Stimulated activated CD8-positive, alpha-beta memory T cell treated with anti-CD3 and anti-CD28 coated beads, Interleukin-2, amount 100 ng/mL, for 48 hours (primary cell): Measurements from ENCODE around the gene SESN1.

Experiments used
- DNase-seq, 2 donors: peaks; one replicate each; pipeline ENCODE4 v3.0.0-alpha.2; 2020; ENCODE audit warnings: low read depth in 2 of 2

The SESN1 gene

DNA sequence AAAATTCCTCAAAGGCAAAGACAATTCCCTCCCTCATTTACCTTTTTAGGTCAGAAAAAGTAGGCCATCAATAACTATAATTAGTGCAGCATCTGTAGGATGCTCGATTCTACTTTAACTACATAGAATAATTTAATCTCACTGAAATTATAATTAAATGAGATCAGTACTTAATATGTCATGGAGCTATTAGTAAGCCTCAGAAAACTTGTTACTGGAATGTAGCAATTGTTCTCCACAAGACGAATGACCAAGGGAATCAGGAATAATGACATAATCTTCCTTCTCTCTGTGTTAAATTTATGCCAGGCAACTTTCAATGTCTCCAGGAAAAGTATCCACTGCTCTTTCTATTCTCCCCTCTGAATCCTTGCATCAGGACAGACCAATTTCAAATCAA lies 34.1 kb downstream of the SESN1 start:
- no peak for DNase-seq

DNA sequence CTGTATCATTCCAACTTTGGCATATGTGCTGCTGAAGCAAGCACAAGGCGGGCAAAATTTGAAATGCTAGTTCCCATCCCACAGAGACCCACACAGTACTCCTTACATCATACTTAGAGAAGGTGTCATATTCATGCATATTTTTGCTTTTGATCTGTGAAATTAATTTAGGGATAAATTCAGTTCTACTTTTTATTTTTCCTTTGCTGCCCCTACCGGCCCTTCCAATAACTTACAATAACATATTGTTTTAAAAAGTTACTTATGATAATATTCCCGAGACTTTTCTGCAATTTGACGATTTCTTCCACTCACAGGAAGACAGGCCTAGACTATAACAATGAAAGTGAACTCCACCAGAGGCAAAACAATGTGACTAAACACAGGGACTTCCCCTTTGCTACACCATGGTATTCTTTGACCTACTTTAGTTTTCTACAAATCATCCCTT lies 35.0 kb downstream of the SESN1 start:
- DNase-seq: no peak

DNA sequence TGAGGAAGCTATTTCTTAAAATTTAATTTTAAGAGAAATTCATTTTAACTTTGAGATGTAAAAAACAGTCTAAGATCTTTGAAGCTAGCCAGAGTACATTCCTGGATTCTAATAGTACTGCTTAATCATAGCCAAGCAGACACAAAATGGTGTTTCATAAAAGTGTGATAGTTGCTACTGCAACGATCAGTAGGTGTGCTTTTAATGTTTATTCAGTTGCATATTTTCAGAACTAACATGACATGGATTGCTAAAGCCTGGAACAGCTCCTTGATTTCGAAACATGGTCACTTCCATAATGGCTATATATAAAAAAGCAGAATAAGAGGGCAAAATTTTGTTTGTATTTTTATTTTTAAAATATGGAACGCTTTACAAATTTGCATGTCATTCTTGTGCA lies 35.5 kb downstream of the SESN1 start:
- DNase-seq: no peak

DNA sequence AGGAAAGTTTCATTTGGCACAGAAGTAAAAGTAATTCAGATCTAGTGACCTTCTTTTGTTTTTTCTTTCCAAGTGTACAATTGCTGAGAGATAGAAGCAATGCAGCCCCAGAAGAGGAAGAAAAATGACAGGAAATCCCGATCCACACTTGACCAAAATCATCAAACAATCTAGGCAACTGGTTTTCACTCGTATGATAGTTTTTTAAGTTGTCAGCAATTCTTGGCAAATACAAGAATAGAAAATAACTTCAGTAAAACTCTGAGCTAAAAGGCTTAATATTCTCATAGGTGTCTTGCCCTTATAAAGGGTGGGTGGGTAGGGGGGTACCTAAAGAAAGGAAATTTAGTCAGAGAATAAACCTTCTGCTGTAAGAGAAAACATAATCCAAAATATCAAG lies 36.0 kb downstream of the SESN1 start:
- DNase-seq: no peak

DNA sequence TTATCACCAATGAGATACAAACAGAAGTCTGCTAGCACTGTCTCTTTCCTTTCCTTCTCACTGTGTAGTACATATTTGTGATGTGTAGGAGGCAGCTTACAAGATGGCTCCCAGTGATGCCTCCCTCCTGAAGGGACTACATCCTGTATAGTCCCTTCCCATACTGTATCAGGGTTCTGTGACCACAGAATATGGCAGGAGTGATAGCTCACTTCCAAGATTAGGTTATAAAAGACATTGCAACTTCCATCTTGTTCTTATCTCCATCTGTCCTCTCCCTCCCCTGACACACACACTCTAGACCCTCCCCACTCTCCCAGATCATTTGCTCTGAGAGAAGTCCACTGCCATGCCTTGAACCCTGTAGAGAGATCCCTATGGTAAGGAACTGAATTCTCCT lies 38.0 kb downstream of the SESN1 start:
- DNase-seq: no peak

DNA sequence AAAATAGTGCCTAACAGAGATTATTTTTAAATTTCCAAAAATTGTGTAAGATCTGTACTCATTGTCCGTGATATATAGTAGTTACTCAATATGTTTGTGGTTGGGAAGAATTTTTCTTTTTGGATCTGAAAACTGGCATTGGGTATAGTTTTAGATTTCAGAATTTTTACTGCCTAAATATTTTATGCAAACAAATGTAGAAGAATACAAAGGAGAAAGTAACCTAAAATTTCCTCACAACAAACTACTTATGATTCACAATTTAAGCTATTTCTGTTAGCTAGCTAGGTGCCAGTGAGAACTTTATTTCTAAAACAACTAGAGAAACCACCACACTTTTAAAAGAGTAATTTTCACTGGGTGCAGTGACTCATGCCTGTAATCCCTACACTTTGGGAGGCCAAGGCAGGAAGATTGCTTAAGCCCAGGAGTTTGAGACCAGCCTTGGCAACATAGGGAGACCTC lies 38.8 kb downstream of the SESN1 start:
- DNase-seq: no peak

DNA sequence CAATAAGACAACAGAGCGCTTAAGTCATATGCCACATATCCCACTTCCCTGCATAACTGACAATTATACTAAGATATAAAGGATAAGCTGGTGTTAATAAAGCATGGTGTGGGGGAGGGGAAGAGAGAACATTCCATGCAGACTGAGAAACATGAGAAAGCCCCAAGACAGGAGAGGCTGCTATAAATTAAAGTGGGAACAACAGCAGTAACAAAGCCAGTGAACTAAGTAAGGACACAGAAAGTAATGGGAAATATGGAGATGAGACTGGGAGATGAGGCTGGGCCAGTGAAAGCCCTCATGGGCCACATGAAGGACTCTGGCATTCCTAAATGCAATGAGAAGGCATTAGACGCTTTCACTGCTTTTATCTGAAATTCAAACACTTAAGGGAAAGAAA lies 41.3 kb downstream of the SESN1 start:
- no peak for DNase-seq

DNA sequence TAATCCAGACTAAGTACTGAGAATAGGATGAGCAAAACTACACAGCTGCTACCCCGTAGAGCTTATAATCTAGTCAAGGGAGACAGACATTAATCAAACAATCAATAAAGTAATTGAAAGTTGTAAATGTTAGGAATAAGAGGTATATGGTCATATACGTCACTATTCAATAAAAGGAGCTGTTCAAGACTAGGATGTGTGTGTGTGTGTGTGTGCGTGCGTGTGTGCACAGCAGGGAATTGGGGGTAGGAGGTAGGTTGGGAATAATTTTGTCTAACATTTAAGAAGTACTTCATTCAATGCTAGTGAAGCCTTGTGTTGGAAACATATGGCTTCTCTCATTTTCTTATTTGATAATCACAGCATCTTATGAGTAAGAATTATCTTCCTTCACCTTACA lies 41.8 kb downstream of the SESN1 start:
- no peak for DNase-seq

DNA sequence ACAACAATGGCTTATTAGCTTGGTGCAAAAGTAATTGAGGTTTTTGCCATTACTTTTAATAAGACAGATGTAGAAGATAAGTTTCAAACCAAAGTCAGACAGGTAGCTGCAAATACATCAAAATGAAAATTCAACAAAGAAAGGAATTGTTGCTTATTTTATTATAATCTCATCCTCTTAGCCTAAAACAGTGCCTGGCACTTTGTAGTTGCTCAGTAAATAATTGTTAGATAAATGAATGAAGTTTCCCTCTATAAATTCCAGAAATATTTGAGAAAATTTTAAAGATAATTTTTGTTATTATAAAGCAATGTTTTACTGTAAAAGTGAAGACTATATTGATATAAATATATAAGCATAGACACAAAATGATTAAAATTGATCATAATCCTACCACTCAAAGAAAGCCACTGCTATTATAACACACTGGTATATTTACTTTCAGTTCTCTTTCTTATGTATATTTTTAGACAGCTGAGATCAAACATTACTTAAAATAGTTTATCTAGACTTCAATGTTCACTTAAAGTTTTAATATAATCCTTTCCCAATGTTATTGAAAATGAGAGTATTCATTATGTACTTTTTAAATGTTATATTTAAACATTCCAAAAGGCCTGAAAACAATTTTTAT lies 42.5 kb downstream of the SESN1 start:
- DNase-seq: no peak

DNA sequence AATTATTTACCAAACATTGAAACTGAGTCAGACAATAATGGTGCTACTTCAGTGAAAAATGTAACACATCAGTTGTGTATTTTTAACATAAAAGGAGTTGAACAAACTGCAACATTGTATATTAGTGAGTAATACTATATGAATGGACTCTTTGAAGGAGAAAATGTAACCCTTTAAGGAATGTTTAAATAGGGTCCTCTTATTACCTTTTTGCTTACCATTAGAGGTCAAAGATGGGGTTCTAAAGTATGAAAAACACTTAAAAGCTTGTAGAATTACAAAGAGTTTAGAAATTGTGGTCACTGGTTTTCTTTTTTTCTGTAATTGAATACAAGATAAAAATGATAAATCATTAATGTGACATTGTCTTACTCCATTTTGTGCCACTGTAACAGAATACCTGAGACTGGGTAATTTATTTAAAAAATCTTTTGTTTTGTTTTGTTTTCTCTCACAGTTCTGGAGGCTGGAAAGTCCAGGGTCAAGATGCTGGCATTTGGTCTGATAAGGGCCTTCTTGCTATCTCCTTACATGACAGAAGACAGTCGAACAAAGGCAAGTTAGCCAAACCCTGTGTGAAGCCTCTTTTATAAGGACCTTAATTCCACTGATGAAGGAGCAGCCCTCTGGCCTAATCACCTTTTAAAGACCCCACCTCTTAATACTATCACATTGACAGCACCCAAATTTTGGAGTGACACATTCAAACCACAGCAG lies 43.2 kb downstream of the SESN1 start:
- no peak for DNase-seq

DNA sequence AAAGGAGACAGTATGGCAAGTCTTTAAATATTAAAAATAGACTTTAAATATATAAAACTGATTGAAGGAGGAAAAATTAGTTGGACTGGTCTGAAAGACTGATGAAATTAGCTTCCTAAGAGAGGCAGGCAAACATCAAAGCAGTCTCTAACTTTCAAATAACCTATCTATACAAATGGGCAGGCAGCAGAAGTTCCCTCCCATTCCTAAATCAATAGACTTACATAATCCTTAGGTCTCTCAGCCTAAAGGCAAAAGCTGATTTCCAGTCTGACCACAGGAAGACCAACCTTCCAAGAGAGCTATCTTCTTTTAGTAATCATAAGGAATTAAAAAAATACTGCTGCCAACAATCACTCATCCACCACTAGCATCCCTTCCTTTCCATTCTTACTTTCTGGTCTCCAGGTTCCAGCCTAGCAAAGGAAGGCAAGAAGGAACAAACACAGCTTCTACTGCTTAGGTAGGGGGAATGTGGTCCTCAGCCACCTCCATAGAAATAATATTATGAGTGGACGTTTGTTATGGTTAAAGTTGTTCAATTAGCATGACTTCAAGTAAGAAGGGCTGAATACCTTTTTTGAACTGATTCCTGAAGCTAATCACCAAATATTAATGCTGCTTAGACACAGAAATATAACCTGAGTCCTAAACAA lies 44.1 kb downstream of the SESN1 start:
- no peak for DNase-seq

DNA sequence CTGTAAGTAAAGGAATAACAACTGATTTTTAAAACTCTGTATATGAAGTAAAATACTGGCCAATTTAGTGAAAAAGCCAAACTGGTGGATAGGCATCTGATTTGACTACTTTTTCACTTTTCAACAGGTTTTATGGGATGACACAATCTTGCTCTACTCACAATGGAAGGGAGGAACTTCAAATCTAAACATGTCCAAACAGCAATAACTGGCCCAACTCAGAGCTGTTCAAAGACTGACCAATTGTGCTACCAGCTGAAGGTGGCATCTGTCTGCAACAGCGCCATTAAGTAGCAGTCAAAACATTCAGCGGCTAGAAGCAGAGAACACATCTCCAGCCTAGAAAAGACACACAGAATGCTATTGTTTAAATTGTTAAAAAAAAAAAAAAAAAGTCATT lies 44.6 kb downstream of the SESN1 start:
- DNase-seq: no peak

DNA sequence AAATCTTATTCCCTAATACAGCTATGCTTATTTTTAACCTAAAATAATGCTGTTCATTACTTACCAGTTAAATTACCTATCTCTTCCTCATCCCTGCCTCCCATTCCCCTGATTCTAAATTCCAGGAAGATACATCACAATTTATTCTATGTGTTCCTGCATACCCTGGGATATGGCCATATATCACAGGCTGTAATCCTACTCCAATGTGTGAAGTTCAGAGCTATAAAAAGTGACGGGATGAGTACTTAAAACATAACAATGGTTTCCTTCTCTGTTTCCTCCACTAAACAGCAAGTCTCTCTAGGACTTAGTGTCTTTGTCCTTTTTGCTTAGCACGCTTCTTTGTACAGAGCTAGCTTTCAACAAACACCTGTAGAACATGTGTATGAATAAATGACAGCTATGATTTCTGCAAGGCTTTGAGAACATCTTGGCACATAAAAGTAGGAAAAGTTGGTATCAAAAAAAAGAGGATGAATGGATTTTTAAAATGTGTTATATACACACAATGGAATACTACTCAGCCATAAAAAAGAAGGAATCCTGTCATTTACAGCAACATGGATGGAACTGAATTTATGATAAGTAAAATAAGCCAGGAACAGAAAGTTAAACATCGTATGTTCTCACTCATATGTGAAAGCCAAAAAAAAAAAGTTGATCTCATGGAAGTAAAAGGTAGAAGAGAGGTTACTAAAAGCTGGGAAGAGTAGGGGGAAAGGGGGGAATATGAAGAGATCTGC lies 45.8 kb downstream of the SESN1 start:
- DNase-seq: no peak

DNA sequence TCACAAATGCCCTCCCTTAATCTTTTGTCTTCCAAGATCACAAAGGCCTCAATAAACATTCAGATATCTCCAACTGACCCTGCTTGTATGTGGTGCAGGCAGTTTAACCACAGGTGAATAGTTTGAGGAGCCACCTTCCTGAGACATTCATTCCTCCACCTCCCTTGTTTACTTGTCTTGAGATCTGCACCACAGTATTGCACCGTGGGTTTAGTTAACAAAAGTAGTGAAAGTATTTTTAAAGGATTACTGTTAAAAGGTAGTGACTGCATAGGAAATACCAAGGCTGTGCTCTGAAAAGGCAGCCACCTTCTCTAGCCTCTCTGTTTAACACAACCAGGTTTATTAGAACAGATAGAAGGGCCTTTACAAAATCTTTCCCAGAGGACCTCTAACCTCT lies 46.5 kb downstream of the SESN1 start:
- DNase-seq: no peak

DNA sequence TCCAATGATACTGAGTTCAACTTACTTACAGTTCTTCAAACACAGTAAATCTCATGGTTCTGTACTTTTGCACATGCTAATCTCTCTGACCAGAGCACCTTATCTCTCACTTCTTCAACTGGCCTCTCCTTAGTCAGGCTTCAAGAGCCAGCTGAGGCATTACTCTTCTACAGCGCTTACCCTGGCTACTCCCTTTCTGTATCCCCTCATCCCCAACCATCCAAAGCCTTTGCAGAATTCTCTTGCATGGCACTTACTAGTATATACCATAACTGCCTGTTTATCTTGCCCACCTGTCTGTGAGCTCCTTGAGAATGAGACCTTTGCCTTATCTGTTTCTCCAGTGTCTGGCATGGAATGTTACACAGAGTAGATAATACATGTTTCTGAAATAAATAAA lies 49.2 kb downstream of the SESN1 start:
- no peak for DNase-seq

DNA sequence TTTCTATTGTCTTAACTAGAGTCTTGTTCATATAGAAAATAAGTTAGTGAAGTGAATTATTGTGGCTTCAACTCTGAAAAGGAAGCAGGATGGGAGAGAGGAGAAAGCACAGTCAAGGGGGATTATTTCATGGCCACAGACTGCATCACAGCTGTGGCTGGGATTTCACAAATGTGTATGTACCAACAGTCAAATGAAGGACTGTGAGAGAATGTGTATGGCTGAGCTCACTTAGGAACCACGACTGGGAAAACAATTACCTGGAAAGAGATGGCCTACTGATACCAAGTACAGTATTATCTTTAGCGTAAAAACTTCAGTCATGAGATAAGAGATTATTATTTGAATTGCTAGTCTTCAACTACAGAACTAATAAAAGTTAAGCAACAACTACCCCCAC lies 54.9 kb downstream of the SESN1 start:
- no peak for DNase-seq

DNA sequence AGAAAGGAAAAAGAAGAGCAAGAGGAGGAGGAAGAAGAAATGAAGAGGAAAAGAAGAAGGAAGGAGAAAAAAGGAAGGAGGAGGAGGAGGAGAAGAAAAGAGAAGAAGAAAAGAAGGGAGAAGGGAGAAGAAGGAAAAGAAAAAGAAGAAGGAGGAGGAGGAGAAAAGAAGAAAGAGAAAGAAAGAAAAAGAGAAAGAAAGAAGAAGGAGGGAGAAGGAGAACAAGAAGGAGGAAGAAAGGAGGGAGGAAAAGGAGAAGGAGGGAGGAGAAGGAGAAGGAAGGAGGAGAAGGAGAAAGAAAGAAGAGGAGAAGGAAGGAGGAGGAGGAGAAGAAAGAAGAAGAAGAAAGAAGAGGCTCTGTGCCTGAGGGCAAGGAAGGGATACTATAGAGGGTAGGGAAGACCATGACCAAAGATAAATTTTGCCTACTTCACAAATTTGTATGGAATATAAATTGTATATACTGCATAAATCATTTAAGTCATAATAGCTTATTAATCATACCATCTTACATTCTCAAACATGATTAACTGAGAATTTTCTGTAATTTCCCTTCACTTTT lies 55.7 kb downstream of the SESN1 start:
- DNase-seq: no peak

DNA sequence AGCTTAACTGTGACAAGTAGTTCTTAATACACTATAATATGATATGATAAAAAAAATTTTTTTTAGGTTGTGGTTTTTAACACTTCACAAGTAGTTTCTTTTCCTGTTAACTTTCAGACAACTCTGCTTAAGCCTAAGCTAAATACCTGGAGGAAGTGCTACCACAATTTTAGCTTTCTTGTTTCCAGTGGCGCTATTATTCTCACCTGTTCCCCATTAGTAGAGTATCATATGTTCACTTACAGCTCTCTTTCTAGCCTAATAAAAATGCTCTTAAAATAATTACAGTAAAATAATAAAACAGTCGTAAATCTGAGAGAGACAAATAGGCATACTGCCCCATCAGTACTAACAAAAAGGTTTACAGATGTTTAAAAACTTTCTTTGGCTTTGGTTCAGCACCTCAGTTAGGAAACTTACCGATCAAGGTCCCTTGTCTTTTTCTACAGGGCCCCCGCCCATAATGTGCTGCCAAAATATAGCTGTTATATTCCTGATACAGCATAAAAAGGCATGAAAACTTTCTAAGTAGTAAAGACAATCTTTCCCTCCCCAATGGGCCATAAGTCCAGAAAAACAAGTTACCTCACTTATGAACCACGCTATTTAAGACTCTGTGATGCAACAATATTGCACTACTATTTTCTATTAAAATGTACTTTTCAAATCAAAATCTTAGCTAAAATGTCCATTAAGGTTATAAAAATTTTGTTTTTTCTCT lies 57.9 kb downstream of the SESN1 start:
- no peak for DNase-seq

DNA sequence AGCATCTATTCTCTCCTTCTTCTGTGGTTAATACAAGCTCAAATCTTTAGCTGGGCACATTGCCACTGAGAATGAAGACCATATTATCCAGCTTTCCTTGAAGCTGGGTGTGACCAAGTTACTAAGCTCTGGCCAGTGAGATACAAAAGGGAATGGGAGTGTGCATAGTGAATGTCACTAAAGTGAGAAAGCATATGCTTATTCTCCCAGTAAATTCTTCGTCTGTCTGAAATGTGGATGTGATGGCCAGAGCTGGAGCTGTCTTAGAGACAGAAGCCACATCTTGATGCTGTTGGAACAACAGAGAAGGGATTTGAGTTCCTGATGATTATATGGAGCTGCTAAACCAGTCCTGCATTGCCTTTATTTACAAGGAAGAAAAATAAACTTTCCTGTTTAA lies 60.1 kb downstream of the SESN1 start:
- no peak for DNase-seq

DNA sequence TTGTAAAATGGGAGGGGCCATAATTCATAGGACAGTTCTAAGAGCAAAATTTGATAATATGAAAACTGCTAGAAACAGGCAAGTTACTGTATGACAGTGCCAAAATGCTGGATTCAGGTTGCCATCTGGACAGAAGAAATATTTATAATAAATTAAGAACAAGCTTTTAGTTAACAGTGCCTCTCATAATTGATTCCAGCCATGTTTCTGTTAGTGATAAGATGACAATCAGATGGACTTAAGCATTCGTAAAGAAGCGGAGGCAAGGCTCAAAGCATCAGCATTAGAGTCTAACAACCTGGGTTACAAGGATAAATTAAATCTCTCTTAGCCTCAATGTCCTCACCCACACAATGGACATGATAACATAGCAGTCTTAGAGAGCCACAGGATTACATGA lies 61.0 kb downstream of the SESN1 start:
- DNase-seq: no peak

DNA sequence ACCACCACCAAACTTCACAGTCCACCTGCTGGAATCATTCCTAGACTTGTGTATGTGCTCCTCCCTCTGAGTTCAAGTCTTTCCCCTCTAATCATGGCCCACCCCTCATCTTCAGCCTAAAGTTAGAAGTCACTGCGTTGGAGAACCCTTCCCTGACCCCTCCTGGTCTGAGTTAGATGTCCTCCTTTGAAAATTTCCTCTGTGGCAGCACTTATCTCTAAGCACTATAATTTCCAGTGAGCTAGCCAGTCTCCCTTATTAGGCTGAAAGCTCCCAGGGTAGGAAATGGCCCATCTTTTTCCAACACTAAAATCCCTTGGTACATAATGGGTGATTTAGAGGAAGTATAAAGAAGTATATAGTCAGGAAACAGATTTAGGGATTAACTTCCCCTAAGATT lies 63.2 kb downstream of the SESN1 start:
- DNase-seq: no peak
